Loucy (cell line): ENCODE results near the gene ALCAM.

Experiments used
- H2AFZ ChIP-seq: fragments of 200-600 bp; sonication (generic); 2 replicates; pipeline ENCODE4 v1.6.0; 2016; ENCODE audit warnings: antibody characterized with exemption, mild to moderate bottlenecking, low read length, moderate library complexity
- H3F3A ChIP-seq: fragments of 200-600 bp; 2 replicates; pipeline ENCODE4 v1.6.0; 2016; ENCODE audit warnings: antibody characterized with exemption, low read depth, mild to moderate bottlenecking
- H3K27me3 ChIP-seq: fragments of 200-600 bp; sonication (generic); 2 replicates; pipeline ENCODE4 v1.6.1; 2014; ENCODE audit warnings: low read length, mild to moderate bottlenecking; ENCODE audit not compliant: insufficient read depth, poor library complexity, severe bottlenecking
- H3K36me3 ChIP-seq: fragments of 200-600 bp; sonication (generic); 2 replicates; pipeline ENCODE4 v1.6.1; 2016; ENCODE audit warnings: low read length; ENCODE audit not compliant: insufficient read depth
- H3K4me1 ChIP-seq: fragments of 200-600 bp; sonication (generic); 2 replicates; pipeline ENCODE4 v1.5.1; 2014; ENCODE audit warnings: low read length, mild to moderate bottlenecking; ENCODE audit not compliant: insufficient read depth, poor library complexity, severe bottlenecking
- H3K4me2 ChIP-seq: fragments of 200-600 bp; sonication (generic); 2 replicates; pipeline ENCODE4 v1.6.0; 2014; ENCODE audit warnings: antibody characterized with exemption, low read length, low read depth, mild to moderate bottlenecking; ENCODE audit not compliant: poor library complexity, severe bottlenecking
- H3K4me3 ChIP-seq: fragments of 200-600 bp; sonication (generic); 2 replicates; pipeline ENCODE4 v1.5.1; 2014; ENCODE audit warnings: low read length, mild to moderate bottlenecking, mixed read lengths; ENCODE audit not compliant: poor library complexity, severe bottlenecking
- H3K79me2 ChIP-seq: fragments of 200-600 bp; sonication (generic); 2 replicates; pipeline ENCODE4 v1.6.1; 2014; ENCODE audit warnings: low read length; ENCODE audit not compliant: insufficient read depth
- H3K9ac ChIP-seq: fragments of 200-600 bp; sonication (generic); 2 replicates; pipeline ENCODE4 v1.6.0; 2014; ENCODE audit warnings: mild to moderate bottlenecking, low read depth, low read length, moderate library complexity; ENCODE audit not compliant: poor library complexity, severe bottlenecking
- H3K9me2 ChIP-seq: fragments of 200-600 bp; sonication (generic); replicated peaks from 2 replicates; pipeline ENCODE4 v1.6.1; 2016; ENCODE audit warnings: low read depth, low read length, mixed read lengths
- H3K9me3 ChIP-seq: fragments of 200-600 bp; sonication (generic); 2 replicates; pipeline ENCODE4 v1.6.1; 2014; ENCODE audit warnings: mild to moderate bottlenecking, antibody characterized with exemption, low read length, low read depth; ENCODE audit not compliant: insufficient read depth
- H4K20me1 ChIP-seq: fragments of 200-600 bp; sonication (generic); 2 replicates; pipeline ENCODE4 v1.6.0; 2014; ENCODE audit warnings: antibody characterized with exemption, low read length, mild to moderate bottlenecking; ENCODE audit not compliant: insufficient read depth, poor library complexity, severe bottlenecking
- CTCF ChIP-seq: fragments of 200-600 bp; sonication (generic); conservative IDR thresholded peaks from 2 replicates; pipeline ENCODE4 v1.5.1; 2014; ENCODE audit warnings: mild to moderate bottlenecking, antibody characterized with exemption, low read length
- EZH2phosphoT487 ChIP-seq: fragments of 200-600 bp; IDR thresholded peaks from 2 replicates; pipeline ENCODE4 v1.6.1; 2018; ENCODE audit warnings: antibody characterized with exemption, mild to moderate bottlenecking, moderate library complexity, borderline replicate concordance

The ALCAM gene

GRCh38 chr3:105375750-105376511 lies 9.2 kb downstream of the ALCAM start:
- TF ChIP-seq EZH2phosphoT487 (no peak), CTCF (no peak)
- Histone ChIP-seq H3K36me3 (no peaks in the 10 kb centered on the region), H2AFZ (no peak overlapping the region), H3K27me3 (no peaks in the 10 kb centered on the region), H4K20me1 (no peaks in the 10 kb centered on the region), H3K9me3 (no peaks in the 10 kb centered on the region), H3K4me2 (no peak overlapping the region), H3K79me2 (no peaks in the 10 kb centered on the region), H3K4me1 (no peaks in the 10 kb centered on the region), H3K9ac (no peak overlapping the region), H3K9me2 (no peaks in the 10 kb centered on the region), H3K4me3 (no peak overlapping the region), H3F3A (no peaks in the 10 kb centered on the region)

GRCh38 chr3:105377716-105378115 lies 11.0 kb downstream of the ALCAM start:
- H3K27me3 ChIP-seq, result no peaks in the 10 kb centered on the region
- no peaks in the 10 kb centered on the region for H3K9me3 ChIP-seq
- no peaks in the 10 kb centered on the region for H4K20me1 ChIP-seq
- no peaks in the 10 kb centered on the region for H3F3A ChIP-seq
- no peaks in the 10 kb centered on the region for H3K4me1 ChIP-seq
- no peaks in the 10 kb centered on the region for H3K36me3 ChIP-seq
- no peak overlapping the region for H3K4me3 ChIP-seq
- no peaks in the 10 kb centered on the region for H3K9me2 ChIP-seq
- no peaks in the 10 kb centered on the region for H3K79me2 ChIP-seq
- no peak overlapping the region for H2AFZ ChIP-seq
- H3K4me2 ChIP-seq, result no peak overlapping the region
- H3K9ac ChIP-seq, result no peak overlapping the region
- TF ChIP-seq EZH2phosphoT487 (no peak), CTCF (no peak)

GRCh38 chr3:105385179-105385578 lies 18.5 kb downstream of the ALCAM start:
- H3K9me3 ChIP-seq, result no peaks in the 10 kb centered on the region
- no peak for TF ChIP-seq CTCF
- no peak for TF ChIP-seq EZH2phosphoT487
- H3K4me1 ChIP-seq, result no peaks in the 10 kb centered on the region
- no peaks in the 10 kb centered on the region for H3K27me3 ChIP-seq
- no peaks in the 10 kb centered on the region for H3K79me2 ChIP-seq
- no peaks in the 10 kb centered on the region for H3K9me2 ChIP-seq
- no peak overlapping the region for H3K4me2 ChIP-seq
- no peak overlapping the region for H3K9ac ChIP-seq
- no peaks in the 10 kb centered on the region for H4K20me1 ChIP-seq
- no peaks in the 10 kb centered on the region for H3K36me3 ChIP-seq
- H2AFZ ChIP-seq, result no peak overlapping the region
- H3F3A ChIP-seq, result no peaks in the 10 kb centered on the region
- H3K4me3 ChIP-seq, result no peak overlapping the region
